HFFc6 (cell line): Measurements from ENCODE around the gene LZTS2. TPM values are rescaled to one million over a fixed set of nuclear protein-coding genes. Genes with fewer than 3 reads are reported as not detected.
A peak's percentile ranks its signal among the peaks of the same experiment; 100 is the strongest.

Source experiments
- DNase-seq: peaks from one replicate; pipeline ENCODE4 v3.0.0-alpha.2; 2018
- H3K27ac Mint-ChIP-seq: 2 replicates; pipeline ENCODE4 v1.8.0; 2020; ENCODE audit warnings: mild to moderate bottlenecking, mixed read lengths
- H3K27me3 Mint-ChIP-seq: 2 replicates; pipeline ENCODE4 v1.8.0; 2021; ENCODE audit warnings: mild to moderate bottlenecking, moderate library complexity, mixed read lengths; ENCODE audit not compliant: insufficient read depth
- H3K36me3 Mint-ChIP-seq: 2 replicates; pipeline ENCODE4 v1.8.0; 2021; ENCODE audit warnings: low read depth, mixed read lengths
- H3K4me1 Mint-ChIP-seq: 2 replicates; pipeline ENCODE4 v1.8.0; 2020; ENCODE audit warnings: low read depth, mixed read lengths
- H3K4me3 Mint-ChIP-seq: 2 replicates; pipeline ENCODE4 v1.8.0; 2020; ENCODE audit warnings: mild to moderate bottlenecking, moderate library complexity, mixed read lengths
- H3K9me3 Mint-ChIP-seq: 2 replicates; pipeline ENCODE4 v1.8.0; 2020; ENCODE audit warnings: mild to moderate bottlenecking, mixed read lengths
- total RNA-seq, 6 experiments: library from RNA; stranded (reverse); fragmentation: NEBNext Ultra II Directional; extraction: Animal tissue kit (Norgen Biotek cat#: 25700); gene quantifications; 2 replicates in 1 of 6; 3 replicates in 5 of 6; pipeline ENCODE4 v1.2.3, GENCODE V29; 2021
- TF ChIP-seq, protein P1 (sequence below): fragments of 200-600 bp; sonication (generic); IDR thresholded peaks from 2 replicates; pipeline ENCODE4 v1.5.0; 2021; ENCODE audit warnings: antibody characterized with exemption, mild to moderate bottlenecking

Gene LZTS2
- total RNA-seq, 6 experiments from 2014 or later = 66.8 to 80.5 (median 74.6) TPM

DNA sequence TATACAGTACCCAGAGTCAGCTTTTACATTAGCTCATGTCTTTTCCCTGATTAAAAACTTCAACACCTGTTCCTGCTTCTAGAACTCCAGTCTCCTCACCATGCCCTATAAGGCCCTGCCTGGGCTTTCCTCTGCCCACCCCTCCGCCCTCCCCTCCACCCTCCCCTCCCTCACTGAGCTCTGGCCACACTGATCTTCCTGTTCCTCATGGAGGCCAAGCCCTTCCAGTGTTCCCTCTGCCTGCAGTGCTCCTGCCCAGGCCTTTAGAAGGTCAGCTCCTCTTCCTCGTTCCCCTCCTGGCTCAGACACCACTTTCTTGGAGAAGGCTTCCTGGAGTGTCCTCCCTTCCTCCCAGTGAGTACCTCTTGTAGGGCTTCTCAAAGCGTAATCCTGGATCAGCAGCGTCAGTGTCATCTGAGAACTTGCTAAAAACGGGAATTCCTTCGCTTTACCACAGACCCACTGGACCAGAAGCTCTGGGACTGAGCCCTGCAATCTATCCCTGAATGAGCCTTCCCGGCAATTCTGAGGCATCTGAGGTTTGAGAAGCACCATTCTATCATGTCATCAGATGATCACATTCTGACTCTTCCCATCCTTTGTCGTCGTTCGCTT, 27.6 kb downstream of the LZTS2 start:
- TF ChIP-seq, protein P1, sequence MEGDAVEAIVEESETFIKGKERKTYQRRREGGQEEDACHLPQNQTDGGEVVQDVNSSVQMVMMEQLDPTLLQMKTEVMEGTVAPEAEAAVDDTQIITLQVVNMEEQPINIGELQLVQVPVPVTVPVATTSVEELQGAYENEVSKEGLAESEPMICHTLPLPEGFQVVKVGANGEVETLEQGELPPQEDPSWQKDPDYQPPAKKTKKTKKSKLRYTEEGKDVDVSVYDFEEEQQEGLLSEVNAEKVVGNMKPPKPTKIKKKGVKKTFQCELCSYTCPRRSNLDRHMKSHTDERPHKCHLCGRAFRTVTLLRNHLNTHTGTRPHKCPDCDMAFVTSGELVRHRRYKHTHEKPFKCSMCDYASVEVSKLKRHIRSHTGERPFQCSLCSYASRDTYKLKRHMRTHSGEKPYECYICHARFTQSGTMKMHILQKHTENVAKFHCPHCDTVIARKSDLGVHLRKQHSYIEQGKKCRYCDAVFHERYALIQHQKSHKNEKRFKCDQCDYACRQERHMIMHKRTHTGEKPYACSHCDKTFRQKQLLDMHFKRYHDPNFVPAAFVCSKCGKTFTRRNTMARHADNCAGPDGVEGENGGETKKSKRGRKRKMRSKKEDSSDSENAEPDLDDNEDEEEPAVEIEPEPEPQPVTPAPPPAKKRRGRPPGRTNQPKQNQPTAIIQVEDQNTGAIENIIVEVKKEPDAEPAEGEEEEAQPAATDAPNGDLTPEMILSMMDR = no peak
- H3K27ac Mint-ChIP-seq = no peak overlapping the region
- DNase-seq = no peak
- no peak overlapping the region for H3K4me3 Mint-ChIP-seq
- peaks cover 23% of the 10 kb centered on the region for H3K4me1 Mint-ChIP-seq
- no peaks in the 10 kb centered on the region for H3K9me3 Mint-ChIP-seq
- no peaks in the 10 kb centered on the region for H3K36me3 Mint-ChIP-seq
- peaks cover 14% of the 10 kb centered on the region for H3K27me3 Mint-ChIP-seq

DNA sequence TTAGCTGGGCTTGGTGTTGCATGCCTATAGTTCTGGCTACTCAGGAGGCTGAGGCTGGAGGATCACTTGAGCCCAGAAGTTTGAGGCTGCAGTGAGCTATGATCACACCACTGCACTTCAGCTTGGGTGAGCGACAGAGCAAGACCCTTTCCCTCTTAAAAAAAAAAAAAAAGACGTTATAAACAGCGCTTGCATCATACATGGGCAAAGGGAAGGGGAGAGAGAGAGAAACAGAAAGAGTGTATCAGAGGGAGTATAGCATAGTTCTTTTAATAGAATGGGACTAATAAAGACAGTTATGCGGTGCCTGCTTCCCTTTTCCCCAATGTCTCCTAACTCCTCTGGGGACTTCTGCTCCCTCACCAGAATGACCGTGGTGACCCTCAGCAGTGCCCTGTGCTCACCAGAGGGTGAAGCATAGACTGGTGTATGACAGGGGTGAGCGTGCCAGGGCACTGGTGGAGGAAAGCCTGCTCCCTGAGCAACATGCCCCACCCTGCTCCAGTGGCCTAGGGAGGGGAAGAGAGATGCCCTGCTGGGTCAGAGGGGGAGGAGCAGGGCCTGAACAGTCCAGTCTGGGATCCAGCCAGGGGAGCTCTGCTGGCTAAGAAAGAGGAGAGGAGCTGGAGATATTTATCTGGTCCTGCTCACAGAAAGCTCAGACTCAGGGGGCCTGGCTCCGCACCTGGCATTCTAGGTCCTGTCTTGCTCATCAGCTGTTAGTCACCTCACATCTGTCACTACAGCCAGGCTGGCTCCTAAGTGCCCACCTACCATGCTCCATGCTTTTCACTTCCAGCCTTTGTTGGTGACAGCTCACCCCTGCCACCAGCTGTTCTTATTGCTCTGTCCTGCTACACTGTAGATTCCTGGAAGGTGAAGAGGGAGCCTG, 29.1 kb downstream of the LZTS2 start:
- H3K4me1 Mint-ChIP-seq = peaks cover 30% of the 10 kb centered on the region
- DNase-seq = no peak
- H3K9me3 Mint-ChIP-seq = no peaks in the 10 kb centered on the region

DNA sequence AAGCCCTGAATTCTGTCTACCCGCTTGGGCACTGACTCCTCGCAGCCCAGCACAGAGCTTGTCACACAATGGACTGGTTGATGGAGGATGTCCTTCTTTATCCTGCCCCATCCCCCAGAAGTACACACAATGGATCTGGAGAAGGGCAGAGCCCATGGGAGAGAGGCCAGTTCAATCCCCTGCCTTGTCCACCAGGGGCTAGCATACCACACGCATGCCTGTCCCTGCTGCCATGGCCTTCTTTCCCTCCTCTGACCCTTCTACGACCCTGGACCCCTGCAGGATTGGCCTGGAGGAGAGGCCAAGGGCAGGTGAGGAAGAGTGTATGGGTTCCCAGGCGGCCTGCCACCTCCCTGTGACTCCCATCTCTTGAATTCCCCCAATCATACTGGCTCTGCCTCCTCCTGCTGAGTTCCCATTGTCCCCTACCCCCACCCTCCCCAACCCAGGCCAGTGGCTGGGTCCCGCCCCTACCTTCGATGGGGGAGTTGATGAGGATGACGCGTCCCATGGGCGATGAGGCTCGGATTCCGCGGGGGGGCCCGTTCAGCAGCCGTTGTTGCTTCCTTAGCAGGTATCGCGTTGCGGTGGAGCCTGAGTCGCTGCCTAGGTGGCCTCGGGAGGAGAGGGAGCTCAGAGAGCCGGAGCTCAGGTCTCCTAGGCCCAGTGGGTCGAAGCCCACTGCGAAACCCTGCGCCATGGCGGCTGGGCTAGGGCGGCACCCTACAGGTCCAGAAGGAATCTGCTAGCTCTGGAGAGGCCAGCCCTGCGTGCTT, 30.1 kb downstream of the LZTS2 start:
- H3K9me3 Mint-ChIP-seq = no peaks in the 10 kb centered on the region
- no peak for DNase-seq
- peaks cover 34% of the 10 kb centered on the region for H3K4me1 Mint-ChIP-seq
- H3K36me3 Mint-ChIP-seq = 0 out of 2 replicates have a peak, but pooled peaks cover 5% of the 10 kb centered on the region
- H3K27ac Mint-ChIP-seq = no peak overlapping the region
- TF ChIP-seq, protein P1 = peak; percentile 55
- peaks cover 10% of the 10 kb centered on the region for H3K27me3 Mint-ChIP-seq
- H3K4me3 Mint-ChIP-seq = no peak overlapping the region

More for the DNA sequence above, 29.1 kb downstream of the LZTS2 start:
- Mint-ChIP-seq H3K4me3 (no peak overlapping the region), H3K27me3 (peaks cover 10% of the 10 kb centered on the region), H3K36me3 (0 out of 2 replicates have a peak, but pooled peaks cover 4% of the 10 kb centered on the region), H3K27ac (no peak overlapping the region)
- TF ChIP-seq, protein P1 = no peak

DNA sequence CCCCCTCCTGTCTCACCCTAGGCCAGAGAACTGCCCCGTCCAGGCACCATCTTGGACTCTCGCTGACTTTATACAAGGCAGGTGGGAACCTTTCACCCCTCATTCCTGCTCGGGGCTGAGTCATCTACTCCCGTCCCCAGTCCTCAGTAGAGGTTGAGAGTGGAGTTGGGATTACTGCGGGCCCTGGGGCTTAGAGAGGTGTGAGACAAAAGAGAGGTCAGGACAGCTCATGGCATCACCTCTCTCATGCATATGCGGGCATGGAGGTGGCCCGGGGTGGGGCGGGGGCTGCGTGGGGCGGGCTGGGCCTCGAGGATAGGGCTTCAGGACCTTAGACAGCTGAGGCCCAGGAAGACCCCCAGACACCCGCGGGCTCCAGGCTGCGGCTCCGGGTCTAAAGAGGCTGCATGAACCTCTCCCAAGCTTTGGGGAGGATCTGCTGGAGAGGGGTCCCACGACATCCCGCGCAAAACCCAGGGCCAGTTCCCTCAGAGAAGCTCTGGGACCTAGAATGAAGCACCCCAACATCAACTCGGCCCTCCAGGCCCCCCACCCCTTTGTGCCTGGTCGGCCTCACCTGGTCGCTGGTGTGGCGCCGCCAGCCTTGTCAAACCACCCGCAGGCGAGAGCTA, 31.0 kb downstream of the LZTS2 start:
- Mint-ChIP-seq H3K27me3 (peaks cover 10% of the 10 kb centered on the region), H3K9me3 (no peaks in the 10 kb centered on the region), H3K4me3 (peak overlapping the region; percentile 97), H3K36me3 (peaks cover 7% of the 10 kb centered on the region; the same call in 1 of the 2 replicates), H3K4me1 (peaks cover 34% of the 10 kb centered on the region), H3K27ac (peak overlapping the region; percentile 99; the same call in 1 of the 2 replicates)
- TF ChIP-seq, protein P1 = no peak
- no peak for DNase-seq
